Fibroblast of villous mesenchyme (primary cell): Measurements from ENCODE around the gene CASP9. TPM values are rescaled to one million over a fixed set of nuclear protein-coding genes. Genes with fewer than 3 reads are reported as not detected.
"Not testable (repeated sequence)": the region's sequence is repeated elsewhere in the genome, so short reads cannot be mapped to it uniquely, and the experiment has no call there.

Experiments
- DNase-seq: peaks from one replicate; pipeline ENCODE4 v3.0.0-alpha.2; 2010; ENCODE audit warnings: low read depth
- H3K4me3 ChIP-seq: 2 replicates; pipeline ENCODE4 v1.5.1; 2011; ENCODE audit warnings: low read depth, mild to moderate bottlenecking, low read length
- total RNA-seq: library from RNA; depleted of rRNA; stranded (reverse); fragments of >200 nt; gene quantifications from 2 replicates; pipeline ENCODE4 v1.2.3, GENCODE V29; 2012
- TF ChIP-seq, protein P1 (sequence below): IDR thresholded peaks from 2 replicates; pipeline ENCODE4 v1.5.1; 2012; ENCODE audit warnings: low read depth, mild to moderate bottlenecking, low read length; ENCODE audit not compliant: insufficient read depth

Gene CASP9
- total RNA-seq, 1 donor, result 7.3 TPM

DNA sequence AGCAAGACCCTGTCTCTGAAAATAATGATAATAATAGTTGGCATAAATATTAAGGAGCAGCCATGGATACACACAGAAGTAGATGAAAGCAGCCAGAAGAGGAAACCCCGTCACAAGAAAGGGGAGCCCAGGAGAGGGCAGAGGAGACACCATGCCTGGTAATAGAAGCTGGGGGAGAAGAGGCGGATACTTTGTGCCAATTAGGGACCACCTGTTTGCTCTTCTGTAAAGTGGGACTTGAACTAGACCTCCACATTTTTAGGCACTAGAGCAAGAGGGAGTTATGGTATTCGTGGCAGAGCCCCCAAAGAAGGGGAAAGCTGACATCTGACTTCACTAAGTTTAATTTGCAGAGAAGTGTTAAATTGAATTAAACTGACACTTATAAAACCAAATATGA lies 35.6 kb downstream of the CASP9 start:
- H3K4me3 ChIP-seq, result no peak overlapping the region
- no peak for DNase-seq
- TF ChIP-seq, protein P1, sequence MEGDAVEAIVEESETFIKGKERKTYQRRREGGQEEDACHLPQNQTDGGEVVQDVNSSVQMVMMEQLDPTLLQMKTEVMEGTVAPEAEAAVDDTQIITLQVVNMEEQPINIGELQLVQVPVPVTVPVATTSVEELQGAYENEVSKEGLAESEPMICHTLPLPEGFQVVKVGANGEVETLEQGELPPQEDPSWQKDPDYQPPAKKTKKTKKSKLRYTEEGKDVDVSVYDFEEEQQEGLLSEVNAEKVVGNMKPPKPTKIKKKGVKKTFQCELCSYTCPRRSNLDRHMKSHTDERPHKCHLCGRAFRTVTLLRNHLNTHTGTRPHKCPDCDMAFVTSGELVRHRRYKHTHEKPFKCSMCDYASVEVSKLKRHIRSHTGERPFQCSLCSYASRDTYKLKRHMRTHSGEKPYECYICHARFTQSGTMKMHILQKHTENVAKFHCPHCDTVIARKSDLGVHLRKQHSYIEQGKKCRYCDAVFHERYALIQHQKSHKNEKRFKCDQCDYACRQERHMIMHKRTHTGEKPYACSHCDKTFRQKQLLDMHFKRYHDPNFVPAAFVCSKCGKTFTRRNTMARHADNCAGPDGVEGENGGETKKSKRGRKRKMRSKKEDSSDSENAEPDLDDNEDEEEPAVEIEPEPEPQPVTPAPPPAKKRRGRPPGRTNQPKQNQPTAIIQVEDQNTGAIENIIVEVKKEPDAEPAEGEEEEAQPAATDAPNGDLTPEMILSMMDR, result no peak

DNA sequence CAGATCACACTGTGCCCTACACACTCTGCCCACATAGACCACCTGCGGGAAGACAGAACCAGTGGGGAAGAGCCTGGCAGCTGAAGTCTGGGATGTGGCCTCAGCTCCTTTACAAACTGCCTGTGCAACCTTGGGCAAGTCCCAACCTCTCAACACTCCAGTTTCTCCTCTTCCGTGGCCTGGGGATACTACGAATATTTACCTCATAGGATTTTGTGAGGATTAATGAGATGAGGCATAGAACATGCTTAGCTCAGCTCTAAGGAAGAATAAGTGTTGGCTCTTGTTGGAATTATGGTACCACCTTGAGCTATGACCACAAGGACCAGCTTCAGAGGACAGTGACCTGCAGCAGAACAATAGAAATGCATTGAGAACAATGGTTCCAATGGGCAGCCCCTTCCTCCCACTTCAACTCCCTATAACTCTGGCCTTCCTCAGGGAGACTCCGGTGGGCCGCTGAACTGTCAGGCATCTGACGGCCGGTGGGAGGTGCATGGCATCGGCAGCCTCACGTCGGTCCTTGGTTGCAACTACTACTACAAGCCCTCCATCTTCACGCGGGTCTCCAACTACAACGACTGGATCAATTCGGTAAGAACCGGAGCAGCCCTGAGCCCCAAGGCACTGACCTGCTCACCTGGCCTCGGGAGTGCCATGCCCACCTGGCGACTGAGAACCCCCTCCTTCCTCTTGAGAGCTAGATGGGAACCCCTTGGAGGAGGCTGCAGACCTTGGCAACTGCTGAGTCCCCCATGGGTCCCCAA lies 37.0 kb downstream of the CASP9 start:
- DNase-seq, H3K4me3 ChIP-seq: not testable (repeated sequence)

DNA sequence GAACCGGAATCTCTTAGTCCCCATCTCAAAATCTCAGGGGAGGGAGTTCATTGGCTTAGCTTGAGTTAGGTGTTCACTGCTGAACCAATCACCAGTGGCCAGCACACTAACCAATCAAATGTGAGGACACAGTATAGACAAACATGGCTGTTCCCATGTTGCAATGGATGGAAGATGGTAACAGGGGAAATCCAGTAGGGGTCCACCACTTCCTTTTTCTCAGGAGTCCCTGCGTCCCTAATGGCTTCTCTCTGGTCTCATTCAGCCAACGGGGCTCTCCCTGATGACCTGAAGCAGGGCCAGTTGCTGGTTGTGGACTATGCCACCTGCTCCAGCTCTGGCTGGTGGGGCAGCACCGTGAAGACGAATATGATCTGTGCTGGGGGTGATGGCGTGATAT lies 38.4 kb downstream of the CASP9 start:
- TF ChIP-seq, protein P1, result no peak
- H3K4me3 ChIP-seq, result no peak overlapping the region
- no peak for DNase-seq

DNA sequence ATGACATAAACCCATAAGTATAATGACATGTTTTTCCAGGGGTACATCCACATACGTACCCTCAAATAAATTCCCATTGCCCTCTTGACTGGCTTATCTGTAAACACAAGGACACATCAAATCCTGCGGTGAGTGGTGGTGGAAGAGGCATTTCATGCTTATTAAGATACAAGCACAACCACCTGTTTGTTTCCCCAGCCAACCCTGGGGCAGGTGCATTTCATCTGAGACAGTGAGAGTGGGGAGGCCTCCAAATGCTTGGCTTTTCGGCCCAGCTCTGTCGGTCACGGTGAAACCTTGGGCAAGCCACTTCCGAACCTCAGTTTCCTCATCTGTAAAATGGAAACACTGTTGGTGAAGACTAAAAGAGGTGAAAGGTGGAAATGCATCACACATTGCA lies 39.6 kb downstream of the CASP9 start:
- DNase-seq, H3K4me3 ChIP-seq: not testable (repeated sequence)

DNA sequence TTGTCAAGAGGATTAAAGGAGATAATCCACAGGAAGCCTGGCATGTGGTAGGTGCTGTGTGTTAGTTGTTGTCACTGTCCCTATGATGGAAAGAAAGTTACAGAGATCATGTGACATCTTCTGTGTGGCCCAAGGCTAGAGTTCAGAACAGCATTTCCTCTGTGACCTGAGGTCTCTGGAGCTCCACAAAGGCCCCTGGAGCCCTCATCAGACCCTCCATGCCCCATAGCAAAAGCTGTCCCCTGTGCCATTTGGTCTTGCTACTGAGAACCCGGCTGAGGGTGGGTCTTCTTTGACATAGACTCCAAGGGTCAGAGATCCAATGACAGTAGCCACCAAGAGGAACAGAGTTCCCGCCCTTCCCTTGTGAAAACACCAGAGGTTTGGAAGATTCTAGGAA lies 40.0 kb downstream of the CASP9 start:
- DNase-seq, result no peak
- no peak overlapping the region for H3K4me3 ChIP-seq
- TF ChIP-seq, protein P1, result no peak

DNA sequence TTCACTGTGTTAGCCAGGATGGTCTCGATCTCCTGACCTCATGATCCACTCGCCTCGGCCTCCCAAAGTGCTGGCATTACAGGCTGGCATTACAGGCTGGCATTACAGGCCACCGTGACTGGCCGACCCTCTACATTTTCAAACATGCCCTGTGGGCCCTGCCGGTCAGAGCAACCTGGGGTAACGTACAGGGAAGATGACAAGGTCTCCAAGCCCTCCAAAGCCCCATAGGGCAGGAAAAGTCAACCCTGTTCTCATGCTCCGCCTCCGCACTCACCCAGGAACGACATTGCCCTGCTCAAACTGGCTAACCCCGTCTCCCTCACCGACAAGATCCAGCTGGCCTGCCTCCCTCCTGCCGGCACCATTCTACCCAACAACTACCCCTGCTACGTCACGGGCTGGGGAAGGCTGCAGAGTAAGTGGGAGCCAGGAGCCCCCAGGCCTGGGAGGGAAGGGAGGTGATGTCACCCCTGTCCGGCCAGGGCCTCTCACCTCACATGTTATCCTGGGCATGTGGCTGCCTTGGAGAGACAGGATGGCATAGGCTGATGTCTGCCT lies 41.0 kb downstream of the CASP9 start:
- not testable (repeated sequence) for H3K4me3 ChIP-seq

DNA sequence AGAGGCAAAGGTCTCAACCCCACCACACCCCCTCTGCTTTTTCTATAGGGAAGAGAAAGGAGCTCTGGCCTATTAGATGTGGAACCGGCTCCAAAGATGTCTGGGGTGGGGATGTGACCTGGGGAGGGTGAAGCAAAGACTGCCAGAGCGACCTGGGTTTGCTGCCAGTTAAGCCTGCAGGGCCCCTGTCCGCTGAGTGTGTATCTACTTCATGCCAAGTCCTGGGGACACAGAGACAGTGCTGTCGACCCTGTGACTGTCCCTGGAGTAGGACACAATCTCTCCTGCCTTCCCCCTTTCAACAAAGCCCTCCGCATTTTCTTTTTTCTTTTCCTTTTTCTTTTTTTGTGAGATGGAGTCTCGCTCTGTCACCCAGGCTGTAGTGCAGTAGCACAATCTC lies 41.6 kb downstream of the CASP9 start:
- DNase-seq, H3K4me3 ChIP-seq: not testable (repeated sequence)

More for the DNA sequence above, 41.0 kb downstream of the CASP9 start:
- not testable (repeated sequence) for DNase-seq

DNA sequence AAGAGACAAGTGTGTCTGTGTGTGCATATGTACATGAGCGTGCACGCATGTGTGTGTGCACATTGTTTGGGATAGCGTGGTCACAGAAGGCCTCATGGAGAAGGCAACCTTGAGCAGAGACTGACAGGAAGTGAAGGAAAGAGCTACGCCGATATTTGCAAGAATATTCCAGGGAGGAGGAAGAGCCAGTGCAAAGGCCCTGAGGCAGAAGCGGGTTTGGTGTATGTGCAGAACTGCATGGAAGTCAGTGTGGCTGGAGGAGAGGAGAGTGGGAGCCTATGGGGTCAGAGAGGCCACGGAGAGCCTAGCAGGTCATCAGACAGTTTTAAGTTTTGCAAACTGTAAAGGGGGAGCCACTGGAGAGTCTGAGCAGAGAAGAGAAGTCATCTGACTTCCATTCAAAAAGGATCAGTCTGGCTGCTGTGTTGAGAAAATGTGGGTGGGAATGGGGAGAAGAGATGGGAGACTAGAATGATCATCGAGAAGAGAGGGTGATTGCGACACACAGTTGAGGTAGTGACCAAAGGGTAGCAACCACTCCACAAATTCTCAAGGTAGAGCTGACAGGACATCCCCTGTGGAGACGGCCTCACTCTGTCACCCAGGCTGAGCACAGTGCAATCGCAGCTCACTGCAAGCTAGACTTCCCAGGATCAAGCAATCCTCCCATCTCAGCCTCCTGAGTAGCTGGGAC lies 44.2 kb downstream of the CASP9 start:
- TF ChIP-seq, protein P1, result no peak
- no peak for DNase-seq
- H3K4me3 ChIP-seq, result no peak overlapping the region
